ENCODE results near the gene CTNNA2. TPM values are rescaled to one million over a fixed set of nuclear protein-coding genes. Genes with fewer than 3 reads are reported as not detected.

CTNNA2 gene
- total RNA-seq, 1 donor from 2014 or later = 15.0 TPM

- TF ChIP-seq CTCF (conservative IDR thresholded peaks at IDR 0.05) = no peak
- Mint-ChIP-seq H3K27me3 (peaks cover 4% of the 10 kb centered on the region), H3K36me3 (no peaks in the 10 kb centered on the region), H3K9me3 (peaks cover 7% of the 10 kb centered on the region), H3K27ac (no peak overlapping the region), H3K4me3 (no peak overlapping the region), H3K4me1 (ENCODE audit: unreplicated experiment) (no peaks in the 10 kb centered on the region)
- DNase-seq (ENCODE audit: extremely low spot score, unreplicated experiment) = no peak
Observed at GRCh38 chr2:80417737-80418136, 904.9 kb downstream of the CTNNA2 start.

- H3K27me3 Mint-ChIP-seq = peaks cover 9% of the 10 kb centered on the region
- no peak for TF ChIP-seq CTCF (conservative IDR thresholded peaks at IDR 0.05)
- no peak overlapping the region for H3K27ac Mint-ChIP-seq
- peaks cover 8% of the 10 kb centered on the region for H3K9me3 Mint-ChIP-seq
- no peaks in the 10 kb centered on the region for H3K4me1 Mint-ChIP-seq (ENCODE audit: unreplicated experiment)
- DNase-seq (ENCODE audit: extremely low spot score, unreplicated experiment) = no peak
- no peaks in the 10 kb centered on the region for H3K36me3 Mint-ChIP-seq
- no peak overlapping the region for H3K4me3 Mint-ChIP-seq
Observed at GRCh38 chr2:80420530-80421208, 907.8 kb downstream of the CTNNA2 start.

- no peak for TF ChIP-seq CTCF (conservative IDR thresholded peaks at IDR 0.05)
- H3K9me3 Mint-ChIP-seq = peaks cover 8% of the 10 kb centered on the region
- H3K36me3 Mint-ChIP-seq = no peaks in the 10 kb centered on the region
- no peak overlapping the region for H3K4me3 Mint-ChIP-seq
- peaks cover 23% of the 10 kb centered on the region for H3K4me1 Mint-ChIP-seq (ENCODE audit: unreplicated experiment)
- peaks cover 14% of the 10 kb centered on the region for H3K27me3 Mint-ChIP-seq
- no peak overlapping the region for H3K27ac Mint-ChIP-seq
- DNase-seq (ENCODE audit: extremely low spot score, unreplicated experiment) = no peak
Observed at GRCh38 chr2:80429251-80429650, 916.4 kb downstream of the CTNNA2 start.

GRCh38 chr2:80437959-80438358, 925.1 kb downstream of the CTNNA2 start:
- Mint-ChIP-seq H3K9me3 (peaks cover 5% of the 10 kb centered on the region), H3K4me1 (ENCODE audit: unreplicated experiment) (peaks cover 10% of the 10 kb centered on the region), H3K27ac (no peak overlapping the region), H3K27me3 (no peaks in the 10 kb centered on the region), H3K4me3 (no peak overlapping the region), H3K36me3 (no peaks in the 10 kb centered on the region)
- no peak for TF ChIP-seq CTCF (conservative IDR thresholded peaks at IDR 0.05)
- DNase-seq (ENCODE audit: extremely low spot score, unreplicated experiment) = no peak

GRCh38 chr2:80438686-80439085, 925.8 kb downstream of the CTNNA2 start:
- no peak overlapping the region for H3K4me3 Mint-ChIP-seq
- no peaks in the 10 kb centered on the region for H3K27me3 Mint-ChIP-seq
- peaks cover 5% of the 10 kb centered on the region for H3K9me3 Mint-ChIP-seq
- no peak overlapping the region for H3K27ac Mint-ChIP-seq
- no peaks in the 10 kb centered on the region for H3K36me3 Mint-ChIP-seq
- no peak for TF ChIP-seq CTCF (conservative IDR thresholded peaks at IDR 0.05)
- peaks cover 3% of the 10 kb centered on the region for H3K4me1 Mint-ChIP-seq (ENCODE audit: unreplicated experiment)
- DNase-seq (ENCODE audit: extremely low spot score, unreplicated experiment) = no peak
